Naive thymus-derived CD4-positive, alpha-beta T cell (primary cell): ENCODE results near the gene GABRG3. TPM values are rescaled to one million over a fixed set of nuclear protein-coding genes. Genes with fewer than 3 reads are reported as not detected.

ENCODE experiments used
- ATAC-seq: fragments of 150-1000 bp; cut with Tn5 transposase; 2 replicates; pipeline ENCODE4 v1.10.0; 2021; ENCODE audit warnings: mild to moderate bottlenecking, moderate library complexity
- CTCF ChIA-PET: fragments of 350-600 bp; sonication (Branson Sonifier 250); formaldehyde crosslinking; loops from one replicate; lab custom pipeline; 2021; ENCODE audit warnings: antibody characterized with exemption; lab: Charles Lee
- POLR2A ChIA-PET: fragments of 350-600 bp; sonication (Branson Sonifier 250); formaldehyde crosslinking; loops from one replicate; lab custom pipeline; 2021; ENCODE audit warnings: antibody characterized with exemption, inconsistent platforms; lab: Charles Lee
- DNase-seq, 9 donors: peaks; one replicate each; pipeline versions ENCODE4 v3.0.0 to v3.0.0-alpha.2; 2020 to 2022; ENCODE audit warnings: mixed read lengths in 1 of 9
- H3K27ac ChIP-seq: one replicate; pipeline ENCODE4 v1.7.0; 2013; ENCODE audit warnings: mild to moderate bottlenecking, low read depth, low read length, moderate library complexity
- H3K27me3 ChIP-seq, 2 donors: one replicate each; pipeline ENCODE4 v1.7.0; 2013; ENCODE audit warnings: low read length in 2 of 2, mild to moderate bottlenecking in 2 of 2, moderate library complexity in 2 of 2; ENCODE audit not compliant: control insufficient read depth in 2 of 2, insufficient read depth in 2 of 2
- H3K36me3 ChIP-seq, 3 experiments: 1 replicate in 2 of 3; 2 replicates in 1 of 3; pipeline ENCODE4 v1.7.0; 2013; ENCODE audit warnings: low read length in 3 of 3, mild to moderate bottlenecking in 3 of 3, moderate library complexity in 1 of 3; ENCODE audit not compliant: insufficient read depth in 3 of 3, control insufficient read depth in 2 of 3
- H3K4me1 ChIP-seq, 2 donors: one replicate each; pipeline ENCODE4 v1.7.0; 2013; ENCODE audit warnings: low read length in 2 of 2, mild to moderate bottlenecking in 2 of 2, moderate library complexity in 1 of 2; ENCODE audit not compliant: control insufficient read depth in 2 of 2, insufficient read depth in 2 of 2
- H3K4me3 ChIP-seq: 2 replicates; pipeline ENCODE4 v1.7.0; 2013; ENCODE audit warnings: mild to moderate bottlenecking, low read length
- H3K9me3 ChIP-seq, 3 experiments: 1 replicate in 2 of 3; 2 replicates in 1 of 3; pipeline ENCODE4 v1.7.0; 2013; ENCODE audit warnings: low read length in 3 of 3; ENCODE audit not compliant: control insufficient read depth in 2 of 3
- H3K27ac Mint-ChIP-seq, 9 donors: one replicate each; pipeline ENCODE4 v1.8.0; 2020 to 2022; ENCODE audit warnings: mixed read lengths in 9 of 9, mild to moderate bottlenecking in 8 of 9, moderate library complexity in 5 of 9, inconsistent platforms in 2 of 9
- H3K27me3 Mint-ChIP-seq, 5 donors: one replicate each; pipeline ENCODE4 v1.8.0; 2021 to 2022; ENCODE audit warnings: mixed read lengths in 5 of 5, mild to moderate bottlenecking in 1 of 5
- H3K36me3 Mint-ChIP-seq, 5 donors: one replicate each; pipeline ENCODE4 v1.8.0; 2020 to 2022; ENCODE audit warnings: mixed read lengths in 5 of 5, mild to moderate bottlenecking in 3 of 5, inconsistent platforms in 1 of 5
- H3K4me1 Mint-ChIP-seq, 7 donors: one replicate each; pipeline ENCODE4 v1.8.0; 2020 to 2022; ENCODE audit warnings: mixed read lengths in 7 of 7, mild to moderate bottlenecking in 3 of 7, inconsistent platforms in 1 of 7
- H3K4me3 Mint-ChIP-seq, 10 donors: one replicate each; pipeline ENCODE4 v1.8.0; 2020 to 2022; ENCODE audit warnings: mild to moderate bottlenecking in 10 of 10, mixed read lengths in 10 of 10, moderate library complexity in 6 of 10, inconsistent platforms in 2 of 10
- H3K9me3 Mint-ChIP-seq, 11 donors: one replicate each; pipeline ENCODE4 v1.8.0; 2020 to 2022; ENCODE audit warnings: mixed read lengths in 11 of 11, mild to moderate bottlenecking in 4 of 11, inconsistent platforms in 1 of 11, moderate library complexity in 1 of 11
- intact Hi-C, 2 donors: fragments of 100-400 bp; cut with micrococcal nuclease; formaldehyde crosslinking; loops; one replicate each; pipeline ENCODE4 v1.15.1; 2023
- polyA plus RNA-seq, 2 donors: library from polyadenylated mRNA; unstranded; fragments of 300-500 nt; fragmentation: Illumina TruSeq; gene quantifications; one replicate each; pipeline ENCODE4 v1.2.3, GENCODE V29; 2021
- total RNA-seq, 6 experiments: library from RNA in 5 of 6; stranded (reverse) in 5 of 6; gene quantifications; 1 replicate in 5 of 6; 2 replicates in 1 of 6; pipeline ENCODE4 v1.2.3 and lab custom pipeline; 2021 to 2026

The GABRG3 gene
- total and polyA plus RNA-seq, 7 experiments from 2014 or later = not detected

DNA sequence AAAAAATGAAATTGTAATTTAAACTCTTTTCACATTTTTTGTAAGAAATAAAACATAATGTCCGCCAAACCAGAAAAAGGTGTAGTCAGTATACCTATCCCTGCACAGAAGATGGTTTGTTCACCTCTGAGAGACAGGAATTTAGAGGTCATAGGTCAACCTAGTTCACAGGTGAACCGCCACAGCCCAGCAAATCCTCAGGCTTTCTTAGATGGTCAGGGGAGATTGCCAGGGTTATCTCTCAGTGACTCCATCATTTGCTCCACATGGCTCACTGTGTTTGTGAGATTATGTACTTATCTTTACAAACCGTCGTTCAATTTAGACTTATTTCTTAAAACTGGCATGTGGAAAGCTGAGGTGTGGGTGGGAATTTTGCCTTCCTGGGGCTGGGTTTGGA lies 264.2 kb downstream of the GABRG3 start:
- POLR2A ChIA-PET = no interaction called here
- ATAC-seq (no peak), DNase-seq (no peak)
- Histone ChIP-seq H3K27me3 (no peaks in the 10 kb centered on the region), H3K4me3 (no peak overlapping the region), H3K36me3 (no peaks in the 10 kb centered on the region), H3K4me1 (no peaks in the 10 kb centered on the region), H3K9me3 (no peaks in the 10 kb centered on the region), H3K27ac (no peak overlapping the region)
- no peaks in the 10 kb centered on the region for H3K4me1 Mint-ChIP-seq
- H3K27ac Mint-ChIP-seq = no peak overlapping the region
- intact Hi-C loops = no loop called here
- H3K4me3 Mint-ChIP-seq = no peak overlapping the region
- CTCF ChIA-PET = no interaction called here
- no peaks in the 10 kb centered on the region for H3K36me3 Mint-ChIP-seq
- no peaks in the 10 kb centered on the region for H3K27me3 Mint-ChIP-seq
- peaks cover 0 to 10% (median 2%) of the 10 kb centered on the region in 11 donors for H3K9me3 Mint-ChIP-seq

DNA sequence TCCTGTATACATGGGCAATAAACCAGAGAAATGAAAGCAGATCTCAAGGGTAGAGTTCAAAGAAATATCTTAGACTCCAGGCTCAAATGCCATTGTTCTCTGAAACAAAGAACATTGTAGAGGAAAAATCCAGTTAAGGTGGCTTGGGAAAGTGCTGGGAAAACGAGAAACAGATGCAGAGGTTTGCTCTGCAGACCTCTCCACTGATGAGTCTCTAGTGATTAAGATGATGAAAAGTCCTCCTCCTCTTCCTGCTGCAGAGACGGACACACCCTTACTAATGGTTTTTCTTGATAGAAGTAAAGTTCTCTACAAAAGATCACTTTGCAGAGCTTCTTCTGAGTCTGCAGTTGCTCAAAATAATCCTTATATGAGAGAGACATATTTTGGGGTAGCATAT lies 264.7 kb downstream of the GABRG3 start:
- ATAC-seq (no peak), DNase-seq (no peak)
- Histone ChIP-seq H3K9me3 (no peaks in the 10 kb centered on the region), H3K36me3 (no peaks in the 10 kb centered on the region), H3K27ac (no peak overlapping the region), H3K4me1 (no peaks in the 10 kb centered on the region), H3K4me3 (no peak overlapping the region), H3K27me3 (no peaks in the 10 kb centered on the region)
- intact Hi-C loops = no loop called here
- Mint-ChIP-seq H3K4me1 (no peaks in the 10 kb centered on the region), H3K9me3 (peaks cover 0 to 10% (median 2%) of the 10 kb centered on the region in 11 donors), H3K27me3 (no peaks in the 10 kb centered on the region), H3K27ac (no peak overlapping the region), H3K4me3 (no peak overlapping the region), H3K36me3 (no peaks in the 10 kb centered on the region)
- POLR2A ChIA-PET = no interaction called here
- CTCF ChIA-PET = no interaction called here

DNA sequence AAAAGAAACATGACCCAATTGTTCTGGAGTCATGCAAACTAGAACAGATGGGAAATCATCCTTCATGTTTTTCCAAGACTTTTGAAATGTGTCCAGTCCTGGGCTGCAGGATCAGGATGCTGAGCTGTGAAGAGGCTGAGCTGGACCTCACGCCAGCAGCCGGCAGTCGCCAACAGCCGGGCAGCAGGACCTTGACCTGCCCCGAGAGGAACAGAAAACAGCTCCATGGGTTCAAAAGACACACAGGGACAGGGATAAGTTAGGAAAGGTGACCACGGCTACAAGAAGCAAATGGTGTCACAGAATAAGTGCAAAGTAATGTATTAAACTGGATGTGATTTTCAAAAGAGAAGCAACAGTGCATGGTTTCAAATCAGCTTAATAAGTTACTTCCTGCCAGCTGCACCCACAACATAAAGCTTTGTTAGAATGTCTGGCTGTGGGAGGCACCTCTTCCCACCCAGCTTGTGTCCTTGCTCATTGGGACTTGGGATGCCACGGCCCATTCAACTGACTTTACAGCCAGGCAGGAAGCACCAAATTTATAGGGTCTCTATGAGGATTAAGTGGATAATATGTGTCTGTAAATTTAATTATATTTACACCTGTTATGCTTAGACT lies 266.4 kb downstream of the GABRG3 start:
- Mint-ChIP-seq H3K27me3 (no peaks in the 10 kb centered on the region), H3K4me3 (no peak overlapping the region), H3K36me3 (no peaks in the 10 kb centered on the region), H3K4me1 (no peaks in the 10 kb centered on the region), H3K9me3 (peaks cover 0 to 12% (median 2%) of the 10 kb centered on the region in 11 donors), H3K27ac (no peak overlapping the region)
- ATAC-seq (no peak), DNase-seq (no peak)
- intact Hi-C loops = no loop called here
- POLR2A ChIA-PET = no interaction called here
- Histone ChIP-seq H3K4me1 (no peaks in the 10 kb centered on the region), H3K36me3 (no peaks in the 10 kb centered on the region), H3K4me3 (no peak overlapping the region), H3K27me3 (no peaks in the 10 kb centered on the region), H3K9me3 (no peaks in the 10 kb centered on the region), H3K27ac (no peak overlapping the region)
- CTCF ChIA-PET = no interaction called here

DNA sequence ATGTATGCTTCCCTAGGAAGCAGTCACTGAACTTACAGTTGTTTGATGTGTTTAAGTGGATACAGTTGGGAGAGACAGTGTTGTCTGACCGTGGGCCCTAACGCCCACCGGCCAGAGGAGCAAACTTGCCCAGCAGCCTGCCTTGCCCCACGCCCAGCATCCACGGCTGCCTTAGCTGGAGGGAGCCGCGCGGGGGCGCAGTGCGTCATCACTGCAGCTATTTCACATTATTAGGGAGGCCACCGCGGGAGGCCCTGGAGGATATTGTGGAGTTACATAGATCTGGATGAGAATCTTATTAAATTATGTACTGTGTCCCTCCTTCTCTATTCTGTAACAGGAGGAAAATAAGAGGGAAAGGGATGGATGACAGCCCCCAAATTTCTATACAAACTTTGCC lies 267.2 kb downstream of the GABRG3 start:
- Histone ChIP-seq H3K27ac (no peak overlapping the region), H3K27me3 (no peaks in the 10 kb centered on the region), H3K4me1 (no peaks in the 10 kb centered on the region), H3K4me3 (no peak overlapping the region), H3K36me3 (no peaks in the 10 kb centered on the region), H3K9me3 (no peaks in the 10 kb centered on the region)
- Mint-ChIP-seq H3K4me3 (no peak overlapping the region), H3K27ac (no peak overlapping the region), H3K36me3 (no peaks in the 10 kb centered on the region), H3K27me3 (no peaks in the 10 kb centered on the region), H3K4me1 (no peaks in the 10 kb centered on the region), H3K9me3 (peaks cover 0 to 13% (median 3%) of the 10 kb centered on the region in 11 donors)
- ChIA-PET POLR2A (no interaction called here), CTCF (no interaction called here)
- ATAC-seq (no peak), DNase-seq (no peak)
- intact Hi-C loops = no loop called here

DNA sequence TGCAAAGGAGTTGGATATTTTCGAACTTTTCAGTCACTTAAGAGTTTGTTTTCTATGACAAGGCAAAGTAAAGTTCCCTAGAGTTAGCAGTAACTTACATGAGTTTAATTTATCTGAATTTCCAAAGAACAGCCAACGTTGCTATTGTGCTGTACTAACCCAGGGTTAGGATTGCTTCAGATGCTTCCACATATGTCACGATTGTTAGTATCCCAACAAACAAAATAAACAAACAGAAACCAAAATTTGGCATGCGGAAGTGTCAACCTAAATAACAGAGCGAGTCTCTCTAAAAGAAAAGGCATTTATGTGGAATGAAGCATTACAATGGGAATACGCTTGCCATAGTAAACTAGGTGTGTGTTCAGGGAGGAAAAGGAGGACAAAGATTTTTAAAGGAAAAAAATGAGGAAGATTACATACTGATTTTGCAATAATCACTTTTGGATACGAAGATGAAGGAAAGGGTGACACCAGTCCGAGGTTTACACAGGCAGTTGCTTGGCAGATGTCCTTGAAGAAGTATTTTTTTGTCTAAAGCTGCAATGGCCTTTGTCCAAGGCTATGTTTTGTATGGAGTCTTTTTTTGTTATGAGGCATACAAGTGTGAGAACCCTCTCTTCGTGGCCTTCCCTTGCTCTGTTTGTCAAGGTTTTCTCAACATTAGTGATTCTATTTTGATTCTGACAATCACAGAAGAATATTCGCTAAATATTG lies 267.9 kb downstream of the GABRG3 start:
- H3K9me3 ChIP-seq = no peaks in the 10 kb centered on the region
- CTCF ChIA-PET = no interaction called here
- H3K4me1 Mint-ChIP-seq = no peaks in the 10 kb centered on the region
- no peak overlapping the region for H3K4me3 Mint-ChIP-seq
- no peak for ATAC-seq
- no peaks in the 10 kb centered on the region for H3K27me3 ChIP-seq
- no peaks in the 10 kb centered on the region for H3K4me1 ChIP-seq
- H3K9me3 Mint-ChIP-seq = peaks cover 0 to 13% (median 3%) of the 10 kb centered on the region in 11 donors
- H3K36me3 ChIP-seq = no peaks in the 10 kb centered on the region
- no peak overlapping the region for H3K27ac ChIP-seq
- POLR2A ChIA-PET = no interaction called here
- intact Hi-C loops = no loop called here
- no peaks in the 10 kb centered on the region for H3K27me3 Mint-ChIP-seq
- no peak for DNase-seq
- H3K36me3 Mint-ChIP-seq = no peaks in the 10 kb centered on the region
- no peak overlapping the region for H3K4me3 ChIP-seq
- no peak overlapping the region for H3K27ac Mint-ChIP-seq

DNA sequence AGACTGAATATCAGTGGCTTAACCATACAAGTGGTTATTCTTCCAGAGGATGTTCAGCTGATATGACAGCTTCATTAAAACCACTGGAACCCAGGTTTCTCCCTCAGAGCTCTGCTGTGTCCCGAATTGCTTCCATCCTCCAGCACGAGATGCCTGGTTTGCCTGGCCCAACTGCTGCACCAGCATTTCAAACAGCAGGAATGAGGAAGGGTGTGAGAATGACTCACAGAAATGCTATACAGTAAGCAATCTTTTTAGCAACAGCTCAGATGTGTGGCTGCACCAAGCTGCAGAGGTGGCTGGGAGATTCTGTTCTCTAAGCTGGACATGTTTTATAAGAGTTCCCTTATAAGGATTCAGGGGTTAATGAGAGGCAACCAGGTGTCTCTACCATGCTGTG lies 271.0 kb downstream of the GABRG3 start:
- no peaks in the 10 kb centered on the region for H3K4me1 Mint-ChIP-seq
- POLR2A ChIA-PET = no interaction called here
- H3K4me1 ChIP-seq = no peaks in the 10 kb centered on the region
- no peaks in the 10 kb centered on the region for H3K36me3 Mint-ChIP-seq
- no peaks in the 10 kb centered on the region for H3K36me3 ChIP-seq
- CTCF ChIA-PET = no interaction called here
- H3K27me3 Mint-ChIP-seq = no peaks in the 10 kb centered on the region
- H3K9me3 ChIP-seq = no peaks in the 10 kb centered on the region
- H3K27ac Mint-ChIP-seq = no peak overlapping the region
- H3K27ac ChIP-seq = no peak overlapping the region
- DNase-seq (no peak), ATAC-seq (no peak)
- no peak overlapping the region for H3K4me3 ChIP-seq
- H3K9me3 Mint-ChIP-seq = peaks cover 0 to 13% (median 3%) of the 10 kb centered on the region in 11 donors
- intact Hi-C loops = no loop called here
- H3K4me3 Mint-ChIP-seq = no peak overlapping the region
- H3K27me3 ChIP-seq = no peaks in the 10 kb centered on the region

DNA sequence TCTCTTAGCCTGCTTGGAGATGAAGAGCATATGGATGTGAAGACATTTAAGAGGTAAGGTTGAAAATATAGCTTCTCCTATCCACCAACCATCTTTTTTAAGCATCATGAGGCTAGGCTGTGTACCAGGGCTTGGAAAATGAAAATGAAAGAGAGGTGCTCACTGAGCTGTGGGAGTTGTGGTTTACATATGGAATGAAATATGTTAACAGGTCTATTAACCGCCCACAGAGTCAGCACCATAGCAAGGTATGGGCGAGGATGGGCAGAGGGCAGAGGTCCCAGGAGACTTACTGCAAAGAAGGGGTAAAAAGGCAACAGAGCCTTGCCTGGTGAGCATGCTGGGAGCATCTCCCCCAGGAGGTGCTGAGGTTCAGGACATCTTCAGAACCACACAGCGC lies 273.1 kb downstream of the GABRG3 start:
- Histone ChIP-seq H3K9me3 (no peaks in the 10 kb centered on the region), H3K36me3 (no peaks in the 10 kb centered on the region), H3K27me3 (no peaks in the 10 kb centered on the region), H3K27ac (no peak overlapping the region), H3K4me3 (no peak overlapping the region), H3K4me1 (no peaks in the 10 kb centered on the region)
- ChIA-PET CTCF (no interaction called here), POLR2A (no interaction called here)
- ATAC-seq = no peak
- Mint-ChIP-seq H3K4me1 (no peaks in the 10 kb centered on the region), H3K9me3 (peaks cover 0 to 18% (median 6%) of the 10 kb centered on the region in 11 donors), H3K36me3 (no peaks in the 10 kb centered on the region), H3K27ac (no peak overlapping the region), H3K4me3 (no peak overlapping the region), H3K27me3 (no peaks in the 10 kb centered on the region)
- DNase-seq = no peak
- intact Hi-C loops = no loop called here
